Loucy (cell line): ENCODE measurements around the gene SHISA6.

Experiments
- H2AFZ ChIP-seq: fragments of 200-600 bp; sonication (generic); 2 replicates; pipeline ENCODE4 v1.6.0; 2016; ENCODE audit warnings: antibody characterized with exemption, mild to moderate bottlenecking, low read length, moderate library complexity
- H3F3A ChIP-seq: fragments of 200-600 bp; 2 replicates; pipeline ENCODE4 v1.6.0; 2016; ENCODE audit warnings: antibody characterized with exemption, low read depth, mild to moderate bottlenecking
- H3K27me3 ChIP-seq: fragments of 200-600 bp; sonication (generic); 2 replicates; pipeline ENCODE4 v1.6.1; 2014; ENCODE audit warnings: low read length, mild to moderate bottlenecking; ENCODE audit not compliant: insufficient read depth, poor library complexity, severe bottlenecking
- H3K36me3 ChIP-seq: fragments of 200-600 bp; sonication (generic); 2 replicates; pipeline ENCODE4 v1.6.1; 2016; ENCODE audit warnings: low read length; ENCODE audit not compliant: insufficient read depth
- H3K4me1 ChIP-seq: fragments of 200-600 bp; sonication (generic); 2 replicates; pipeline ENCODE4 v1.5.1; 2014; ENCODE audit warnings: low read length, mild to moderate bottlenecking; ENCODE audit not compliant: insufficient read depth, poor library complexity, severe bottlenecking
- H3K4me2 ChIP-seq: fragments of 200-600 bp; sonication (generic); 2 replicates; pipeline ENCODE4 v1.6.0; 2014; ENCODE audit warnings: antibody characterized with exemption, low read length, low read depth, mild to moderate bottlenecking; ENCODE audit not compliant: poor library complexity, severe bottlenecking
- H3K4me3 ChIP-seq: fragments of 200-600 bp; sonication (generic); 2 replicates; pipeline ENCODE4 v1.5.1; 2014; ENCODE audit warnings: low read length, mild to moderate bottlenecking, mixed read lengths; ENCODE audit not compliant: poor library complexity, severe bottlenecking
- H3K79me2 ChIP-seq: fragments of 200-600 bp; sonication (generic); 2 replicates; pipeline ENCODE4 v1.6.1; 2014; ENCODE audit warnings: low read length; ENCODE audit not compliant: insufficient read depth
- H3K9ac ChIP-seq: fragments of 200-600 bp; sonication (generic); 2 replicates; pipeline ENCODE4 v1.6.0; 2014; ENCODE audit warnings: mild to moderate bottlenecking, low read depth, low read length, moderate library complexity; ENCODE audit not compliant: poor library complexity, severe bottlenecking
- H3K9me2 ChIP-seq: fragments of 200-600 bp; sonication (generic); replicated peaks from 2 replicates; pipeline ENCODE4 v1.6.1; 2016; ENCODE audit warnings: low read depth, low read length, mixed read lengths
- H3K9me3 ChIP-seq: fragments of 200-600 bp; sonication (generic); 2 replicates; pipeline ENCODE4 v1.6.1; 2014; ENCODE audit warnings: mild to moderate bottlenecking, antibody characterized with exemption, low read length, low read depth; ENCODE audit not compliant: insufficient read depth
- H4K20me1 ChIP-seq: fragments of 200-600 bp; sonication (generic); 2 replicates; pipeline ENCODE4 v1.6.0; 2014; ENCODE audit warnings: antibody characterized with exemption, low read length, mild to moderate bottlenecking; ENCODE audit not compliant: insufficient read depth, poor library complexity, severe bottlenecking
- CTCF ChIP-seq: fragments of 200-600 bp; sonication (generic); conservative IDR thresholded peaks from 2 replicates; pipeline ENCODE4 v1.5.1; 2014; ENCODE audit warnings: mild to moderate bottlenecking, antibody characterized with exemption, low read length
- EZH2phosphoT487 ChIP-seq: fragments of 200-600 bp; IDR thresholded peaks from 2 replicates; pipeline ENCODE4 v1.6.1; 2018; ENCODE audit warnings: antibody characterized with exemption, mild to moderate bottlenecking, moderate library complexity, borderline replicate concordance

The SHISA6 gene

DNA sequence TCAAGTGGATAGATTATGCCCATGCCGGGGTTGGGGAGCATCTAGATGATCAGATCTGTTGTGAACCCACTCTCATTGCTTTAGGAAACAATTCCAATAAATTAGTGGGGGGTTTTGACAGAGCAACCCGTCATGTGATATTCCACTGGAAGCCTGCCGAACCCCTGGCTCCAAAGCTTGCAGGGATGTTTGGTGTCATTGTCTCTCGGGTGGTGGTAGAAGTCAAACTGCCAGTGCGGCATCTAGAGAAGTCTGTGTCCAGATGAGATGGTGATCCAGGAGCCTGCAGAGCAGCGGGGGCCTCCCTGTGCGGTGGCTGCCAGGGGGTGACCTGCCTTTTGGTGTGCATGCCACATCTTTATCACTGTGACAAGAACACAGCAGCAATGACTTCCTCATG lies 91.7 kb downstream of the SHISA6 start:
- Histone ChIP-seq H3F3A (no peaks in the 10 kb centered on the region), H3K4me3 (no peak overlapping the region), H3K4me1 (no peaks in the 10 kb centered on the region), H3K79me2 (no peaks in the 10 kb centered on the region), H3K9ac (no peak overlapping the region), H3K9me2 (no peaks in the 10 kb centered on the region), H3K36me3 (no peaks in the 10 kb centered on the region), H2AFZ (no peak overlapping the region), H3K27me3 (no peaks in the 10 kb centered on the region), H3K9me3 (no peaks in the 10 kb centered on the region; the same call in 1 of the 2 replicates), H3K4me2 (no peak overlapping the region), H4K20me1 (no peaks in the 10 kb centered on the region)
- TF ChIP-seq CTCF (no peak), EZH2phosphoT487 (no peak)

GRCh38 chr17:11334493-11334892 lies 93.5 kb downstream of the SHISA6 start:
- Histone ChIP-seq H3K9ac (no peak overlapping the region), H4K20me1 (no peaks in the 10 kb centered on the region), H2AFZ (no peak overlapping the region)

GRCh38 chr17:11336290-11336689 lies 95.3 kb downstream of the SHISA6 start:
- H4K20me1 ChIP-seq: no peaks in the 10 kb centered on the region
- no peaks in the 10 kb centered on the region for H3K4me1 ChIP-seq
- no peak overlapping the region for H2AFZ ChIP-seq
- TF ChIP-seq EZH2phosphoT487: no peak
- no peak for TF ChIP-seq CTCF
- no peaks in the 10 kb centered on the region; the same call in 1 of the 2 replicates for H3K9me3 ChIP-seq
- H3F3A ChIP-seq: no peaks in the 10 kb centered on the region
- H3K79me2 ChIP-seq: no peaks in the 10 kb centered on the region
- H3K4me3 ChIP-seq: no peak overlapping the region
- H3K4me2 ChIP-seq: no peak overlapping the region
- no peaks in the 10 kb centered on the region for H3K36me3 ChIP-seq
- H3K9me2 ChIP-seq: no peaks in the 10 kb centered on the region
- no peaks in the 10 kb centered on the region for H3K27me3 ChIP-seq
- H3K9ac ChIP-seq: no peak overlapping the region

More at GRCh38 chr17:11334493-11334892, 93.5 kb downstream of the SHISA6 start:
- Histone ChIP-seq H3K4me3 (no peak overlapping the region), H3K36me3 (no peaks in the 10 kb centered on the region), H3K4me1 (no peaks in the 10 kb centered on the region), H3K9me2 (no peaks in the 10 kb centered on the region), H3K27me3 (no peaks in the 10 kb centered on the region), H3K9me3 (no peaks in the 10 kb centered on the region; the same call in 1 of the 2 replicates), H3K4me2 (no peak overlapping the region), H3F3A (no peaks in the 10 kb centered on the region), H3K79me2 (no peaks in the 10 kb centered on the region)
- TF ChIP-seq CTCF (no peak), EZH2phosphoT487 (no peak)
